ENCODE results near the gene MFSD1. TPM values are rescaled to one million over a fixed set of nuclear protein-coding genes. Genes with fewer than 3 reads are reported as not detected.

Gene MFSD1, protein sequence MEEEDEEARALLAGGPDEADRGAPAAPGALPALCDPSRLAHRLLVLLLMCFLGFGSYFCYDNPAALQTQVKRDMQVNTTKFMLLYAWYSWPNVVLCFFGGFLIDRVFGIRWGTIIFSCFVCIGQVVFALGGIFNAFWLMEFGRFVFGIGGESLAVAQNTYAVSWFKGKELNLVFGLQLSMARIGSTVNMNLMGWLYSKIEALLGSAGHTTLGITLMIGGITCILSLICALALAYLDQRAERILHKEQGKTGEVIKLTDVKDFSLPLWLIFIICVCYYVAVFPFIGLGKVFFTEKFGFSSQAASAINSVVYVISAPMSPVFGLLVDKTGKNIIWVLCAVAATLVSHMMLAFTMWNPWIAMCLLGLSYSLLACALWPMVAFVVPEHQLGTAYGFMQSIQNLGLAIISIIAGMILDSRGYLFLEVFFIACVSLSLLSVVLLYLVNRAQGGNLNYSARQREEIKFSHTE
- total RNA-seq = 10 to 100 TPM; 14.8 to 28.3 TPM

DNA sequence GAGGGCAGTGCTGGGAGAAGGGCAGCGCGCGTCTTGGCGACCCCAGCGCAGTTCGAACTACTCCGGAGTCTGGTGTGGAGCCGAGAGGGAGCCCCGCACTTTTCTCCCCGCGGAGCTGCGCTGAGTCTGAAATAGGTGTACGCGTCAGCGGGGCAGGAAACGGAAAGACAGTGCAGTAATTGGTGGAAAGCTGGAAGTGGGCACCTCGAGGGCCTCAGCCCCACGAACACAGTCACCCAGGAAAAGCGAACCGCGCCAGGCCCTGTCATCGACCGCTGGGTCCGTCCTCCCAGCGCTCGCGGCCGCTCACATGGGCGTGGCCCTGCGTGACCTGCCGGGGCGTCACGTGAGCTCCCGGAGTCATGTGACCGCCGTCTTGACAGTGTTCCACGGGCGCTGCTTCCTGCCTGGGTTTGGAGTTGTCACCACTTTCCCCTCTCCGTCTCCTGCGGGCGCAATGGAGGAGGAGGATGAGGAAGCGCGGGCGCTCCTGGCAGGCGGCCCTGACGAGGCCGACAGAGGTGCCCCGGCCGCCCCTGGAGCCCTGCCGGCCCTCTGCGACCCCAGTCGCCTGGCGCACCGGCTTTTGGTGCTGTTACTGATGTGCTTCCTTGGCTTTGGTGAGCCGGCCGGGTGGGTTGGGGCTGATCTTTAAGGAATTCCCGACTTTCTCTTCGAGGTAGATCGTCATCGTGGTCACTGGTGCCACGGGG lies at the start of gene MFSD1:
Gene MFSD1 (plus strand): TSS at position 359 of the 713 bp plus-strand sequence. CDS start 99 bp downstream, at position 458.
- Mint-ChIP-seq H3K9me3 (no peaks in the 10 kb centered on the region), H3K4me1 (peaks cover 19% of the 10 kb centered on the region), H3K36me3 (ENCODE audit: low read depth) (peaks cover 19% of the 10 kb centered on the region), H3K4me3 (peak within 1 kb of the TSS; percentile 85), H3K27ac (peak within 1 kb of the TSS; percentile 93), H3K27me3 (no peaks in the 10 kb centered on the region)
- peak; percentile 98 for ATAC-seq (replicated peaks)

DNA sequence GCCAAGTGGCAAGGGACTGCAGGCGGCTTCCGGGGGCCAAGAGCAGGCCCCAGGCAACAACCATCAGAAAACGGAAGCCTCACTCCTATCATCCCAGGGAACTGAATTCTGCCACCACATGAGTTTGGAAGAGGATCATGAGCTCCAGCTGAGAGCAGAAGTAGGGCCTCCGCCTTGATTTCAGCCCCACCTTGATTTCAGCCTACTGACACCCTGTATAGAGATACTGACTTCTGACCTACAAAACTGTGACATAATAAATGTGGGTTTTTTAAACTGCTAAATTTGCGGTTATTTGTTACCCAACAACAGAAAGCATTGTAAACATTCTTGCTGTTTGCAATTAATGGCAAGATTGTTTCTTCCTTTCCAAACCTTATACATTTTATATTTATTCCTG lies 48.0 kb upstream of the MFSD1 start:
- Mint-ChIP-seq H3K4me3 (no peak overlapping the region), H3K27me3 (no peaks in the 10 kb centered on the region), H3K9me3 (no peaks in the 10 kb centered on the region), H3K36me3 (ENCODE audit: low read depth) (peaks cover 3% of the 10 kb centered on the region), H3K27ac (no peak overlapping the region), H3K4me1 (no peaks in the 10 kb centered on the region)
- ATAC-seq (replicated peaks) = no peak

DNA sequence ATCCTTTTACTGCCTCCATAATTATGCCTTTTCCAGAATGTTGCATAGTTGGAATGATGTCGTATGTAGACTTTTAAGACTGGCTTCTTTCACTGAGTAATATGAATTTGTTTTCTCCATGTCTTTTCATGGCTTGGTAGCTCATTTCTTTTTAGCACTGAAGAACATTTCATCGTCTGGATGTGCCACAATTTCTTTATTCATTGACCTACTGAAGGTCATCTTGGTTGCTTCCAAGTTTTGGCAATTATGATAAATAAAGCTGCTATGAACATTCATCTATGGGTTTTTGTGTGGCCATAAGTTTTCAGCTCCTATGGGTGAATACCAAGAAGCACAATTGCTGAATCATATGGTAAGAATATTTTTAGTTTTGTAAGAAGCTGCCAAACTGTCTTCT lies 46.4 kb upstream of the MFSD1 start:
- no peaks in the 10 kb centered on the region for H3K9me3 Mint-ChIP-seq
- no peak overlapping the region for H3K27ac Mint-ChIP-seq
- H3K4me1 Mint-ChIP-seq = no peaks in the 10 kb centered on the region
- no peak overlapping the region for H3K4me3 Mint-ChIP-seq
- ATAC-seq (replicated peaks) = no peak
- no peaks in the 10 kb centered on the region for H3K36me3 Mint-ChIP-seq (ENCODE audit: low read depth)
- no peaks in the 10 kb centered on the region for H3K27me3 Mint-ChIP-seq

DNA sequence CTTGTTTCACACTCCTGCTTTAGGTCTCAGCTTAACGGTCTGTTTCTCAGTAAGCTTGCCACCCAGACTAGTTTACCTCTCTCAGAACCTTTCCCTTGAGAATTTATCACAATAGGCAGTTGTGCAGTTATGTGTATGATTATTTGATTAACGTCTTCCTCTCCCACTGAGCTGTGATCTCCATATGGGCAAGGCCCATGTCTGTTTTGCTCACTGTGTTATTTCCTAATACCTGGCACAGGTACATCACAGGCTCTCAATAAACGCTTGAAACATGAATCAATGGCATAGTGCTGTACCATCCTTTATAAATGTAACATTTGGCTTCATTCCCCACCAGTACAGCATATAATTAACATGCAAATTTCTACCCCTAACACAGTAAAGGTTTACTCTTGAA lies 40.5 kb upstream of the MFSD1 start:
- H3K9me3 Mint-ChIP-seq = no peaks in the 10 kb centered on the region

DNA sequence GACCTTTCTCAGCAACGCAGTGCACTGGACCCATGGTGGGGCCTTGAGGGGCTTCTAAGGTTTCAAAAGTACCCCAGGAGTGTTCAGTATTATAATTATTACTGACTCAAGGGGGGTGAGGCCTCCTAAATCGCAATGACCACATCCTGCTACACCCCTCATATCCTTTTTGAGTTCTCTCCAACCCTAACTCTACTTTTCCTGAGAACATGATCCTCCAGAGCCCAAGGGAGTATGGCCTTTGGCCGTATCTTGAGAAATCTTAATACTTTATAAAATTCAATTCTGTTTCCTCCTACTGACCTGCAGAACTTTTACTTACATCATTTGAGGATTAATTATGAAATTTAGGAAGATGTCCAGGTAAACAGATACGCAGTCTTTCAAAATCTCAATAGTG lies 39.2 kb upstream of the MFSD1 start:
- no peaks in the 10 kb centered on the region for H3K9me3 Mint-ChIP-seq
- H3K27ac Mint-ChIP-seq = no peak overlapping the region
- ATAC-seq (replicated peaks) = no peak
- H3K4me3 Mint-ChIP-seq = no peak overlapping the region
- H3K36me3 Mint-ChIP-seq (ENCODE audit: low read depth) = no peaks in the 10 kb centered on the region
- H3K4me1 Mint-ChIP-seq = peaks cover 4% of the 10 kb centered on the region
- no peaks in the 10 kb centered on the region for H3K27me3 Mint-ChIP-seq

More for the DNA sequence above, 40.5 kb upstream of the MFSD1 start:
- Mint-ChIP-seq H3K27me3 (no peaks in the 10 kb centered on the region), H3K4me1 (peaks cover 4% of the 10 kb centered on the region), H3K36me3 (ENCODE audit: low read depth) (no peaks in the 10 kb centered on the region), H3K27ac (no peak overlapping the region), H3K4me3 (no peak overlapping the region)
- ATAC-seq (replicated peaks) = no peak

DNA sequence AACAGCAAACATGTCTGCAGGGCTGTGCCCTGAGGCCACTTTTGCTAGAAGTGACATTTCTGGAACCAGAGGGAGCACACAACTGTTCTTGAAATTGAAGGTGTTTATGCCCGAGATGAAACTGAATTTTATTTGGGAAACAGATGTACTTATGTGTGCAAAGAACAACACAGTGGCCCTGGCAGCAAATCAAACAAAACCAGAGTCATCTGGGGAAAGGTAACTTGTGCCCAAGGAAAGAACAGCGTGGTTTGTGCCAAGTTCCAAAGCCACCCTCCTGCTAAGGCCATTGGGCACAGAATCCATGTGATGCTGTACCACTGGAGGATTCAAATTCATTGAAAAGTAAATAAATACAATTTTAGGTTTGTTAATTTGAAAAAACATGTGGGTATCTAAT lies 38.4 kb upstream of the MFSD1 start:
- no peaks in the 10 kb centered on the region for H3K36me3 Mint-ChIP-seq (ENCODE audit: low read depth)
- no peak overlapping the region for H3K4me3 Mint-ChIP-seq
- H3K4me1 Mint-ChIP-seq = peaks cover 4% of the 10 kb centered on the region
- no peak for ATAC-seq (replicated peaks)
- H3K9me3 Mint-ChIP-seq = no peaks in the 10 kb centered on the region
- no peaks in the 10 kb centered on the region for H3K27me3 Mint-ChIP-seq
- H3K27ac Mint-ChIP-seq = no peak overlapping the region

DNA sequence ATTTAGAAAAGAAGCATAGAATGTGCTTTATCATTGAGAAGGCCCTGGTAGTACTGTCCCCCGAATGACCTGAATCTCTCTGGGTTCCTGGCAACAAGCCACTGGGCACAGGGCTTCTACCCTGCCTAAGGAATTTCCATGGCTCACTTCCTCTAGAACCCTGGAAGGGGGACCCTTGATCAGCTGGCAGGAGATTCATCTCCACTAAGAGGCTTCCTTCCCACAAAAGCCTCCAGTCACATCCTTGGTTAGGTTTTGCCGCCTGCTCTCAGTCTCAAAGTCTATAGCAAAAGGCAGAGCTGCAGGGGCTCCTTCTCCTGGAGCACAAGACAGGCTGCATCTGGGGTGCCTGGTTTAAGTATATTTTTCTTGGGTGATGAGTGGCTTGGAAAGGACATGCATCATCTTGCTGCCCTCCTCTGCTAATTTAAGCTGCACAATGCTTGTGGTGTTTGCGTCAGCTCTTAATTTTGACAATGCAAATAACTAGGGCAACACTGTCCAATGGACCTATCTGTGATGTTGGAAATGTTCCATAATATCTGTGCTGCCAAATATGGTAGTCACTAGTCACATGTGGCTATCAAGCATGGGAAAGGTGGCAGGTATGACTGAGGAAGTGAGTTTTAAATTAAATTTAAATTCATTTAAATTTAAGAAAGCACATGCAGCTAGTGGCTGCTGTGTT lies 36.2 kb upstream of the MFSD1 start:
- ATAC-seq (replicated peaks) = no peak
- H3K4me1 Mint-ChIP-seq = peaks cover 4% of the 10 kb centered on the region
- H3K4me3 Mint-ChIP-seq = no peak overlapping the region
- H3K36me3 Mint-ChIP-seq (ENCODE audit: low read depth) = no peaks in the 10 kb centered on the region
- no peaks in the 10 kb centered on the region for H3K9me3 Mint-ChIP-seq
- no peak overlapping the region for H3K27ac Mint-ChIP-seq
- no peaks in the 10 kb centered on the region for H3K27me3 Mint-ChIP-seq

DNA sequence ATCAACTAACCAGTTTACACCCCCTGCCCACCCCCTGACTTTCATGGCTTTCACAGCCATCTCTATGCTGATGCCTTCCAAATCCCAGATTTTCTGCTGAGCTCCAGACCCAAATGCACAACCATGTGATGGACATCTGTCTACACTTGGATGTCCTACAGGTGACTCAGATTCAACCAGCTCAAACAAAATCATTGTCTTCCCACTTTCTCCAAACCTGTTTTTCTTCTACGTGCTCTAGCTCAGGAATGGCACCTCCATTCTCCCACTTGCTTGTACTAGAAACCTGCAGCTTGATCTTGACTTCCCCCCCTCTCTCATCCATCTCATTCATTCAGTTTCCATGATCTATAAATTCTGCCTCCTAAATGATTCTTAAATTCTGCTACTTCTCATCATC lies 35.5 kb upstream of the MFSD1 start:
- ATAC-seq (replicated peaks) = no peak
- Mint-ChIP-seq H3K4me1 (peaks cover 4% of the 10 kb centered on the region), H3K4me3 (no peak overlapping the region), H3K9me3 (no peaks in the 10 kb centered on the region), H3K36me3 (ENCODE audit: low read depth) (no peaks in the 10 kb centered on the region), H3K27me3 (no peaks in the 10 kb centered on the region), H3K27ac (no peak overlapping the region)

DNA sequence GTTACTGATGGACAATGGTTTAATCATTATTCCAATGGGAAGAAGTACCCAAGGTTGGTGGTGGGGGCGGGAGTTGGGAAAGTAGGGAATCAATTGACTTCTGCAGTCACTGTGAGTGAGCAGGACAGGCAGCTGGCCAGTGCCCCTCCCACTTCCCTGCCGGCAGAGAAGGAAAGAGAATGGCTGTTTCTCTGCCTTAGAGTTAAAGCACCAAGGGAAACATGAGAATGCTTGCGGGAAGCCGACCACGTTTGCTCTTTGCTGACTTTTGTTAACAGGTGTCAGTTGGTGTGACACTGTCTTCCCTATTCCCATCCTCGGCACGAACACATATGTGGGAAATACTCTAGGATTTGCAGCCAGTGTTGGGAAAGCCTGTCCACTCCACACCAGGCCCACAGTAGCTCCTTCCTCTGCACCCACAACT lies 33.5 kb upstream of the MFSD1 start:
- H3K9me3 Mint-ChIP-seq = no peaks in the 10 kb centered on the region
- H3K36me3 Mint-ChIP-seq (ENCODE audit: low read depth) = no peaks in the 10 kb centered on the region
- ATAC-seq (replicated peaks) = no peak
- no peak overlapping the region for H3K4me3 Mint-ChIP-seq
- no peaks in the 10 kb centered on the region for H3K27me3 Mint-ChIP-seq
- no peak overlapping the region for H3K27ac Mint-ChIP-seq
- H3K4me1 Mint-ChIP-seq = peaks cover 4% of the 10 kb centered on the region

DNA sequence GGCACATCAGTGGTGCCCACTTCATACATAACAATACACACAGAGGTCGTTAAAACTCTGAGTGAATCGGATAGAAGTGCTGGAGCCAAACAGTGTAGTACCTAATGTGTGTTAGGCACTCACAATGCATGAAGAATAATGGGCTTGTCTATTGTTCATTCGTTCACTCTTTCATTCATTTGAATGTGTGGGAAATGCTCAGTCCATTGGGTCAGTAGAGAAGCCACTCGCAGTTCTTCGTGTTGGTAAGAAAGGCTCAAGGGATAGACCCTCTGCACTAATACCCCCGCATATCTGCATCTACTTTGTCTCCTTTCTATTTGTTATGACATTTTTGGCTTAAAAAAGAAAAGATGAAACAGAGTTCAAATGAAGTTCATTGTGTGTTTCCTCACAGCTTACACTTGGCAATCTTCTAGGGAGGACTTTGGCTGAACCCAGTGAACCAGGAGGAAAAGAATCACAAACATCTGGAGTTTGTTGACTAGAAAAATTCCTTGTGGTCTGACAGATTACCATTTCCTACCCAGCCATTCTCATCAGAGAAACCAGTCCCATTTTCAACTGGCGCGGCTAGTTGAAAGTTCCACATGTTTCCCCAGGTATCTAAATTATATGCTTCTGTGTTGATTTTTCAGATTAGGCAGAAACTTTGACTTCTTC lies 32.8 kb upstream of the MFSD1 start:
- no peaks in the 10 kb centered on the region for H3K27me3 Mint-ChIP-seq
- H3K9me3 Mint-ChIP-seq = no peaks in the 10 kb centered on the region
- no peaks in the 10 kb centered on the region for H3K36me3 Mint-ChIP-seq (ENCODE audit: low read depth)
- H3K4me1 Mint-ChIP-seq = peaks cover 4% of the 10 kb centered on the region
- ATAC-seq (replicated peaks) = no peak
- H3K4me3 Mint-ChIP-seq = no peak overlapping the region
- H3K27ac Mint-ChIP-seq = no peak overlapping the region

DNA sequence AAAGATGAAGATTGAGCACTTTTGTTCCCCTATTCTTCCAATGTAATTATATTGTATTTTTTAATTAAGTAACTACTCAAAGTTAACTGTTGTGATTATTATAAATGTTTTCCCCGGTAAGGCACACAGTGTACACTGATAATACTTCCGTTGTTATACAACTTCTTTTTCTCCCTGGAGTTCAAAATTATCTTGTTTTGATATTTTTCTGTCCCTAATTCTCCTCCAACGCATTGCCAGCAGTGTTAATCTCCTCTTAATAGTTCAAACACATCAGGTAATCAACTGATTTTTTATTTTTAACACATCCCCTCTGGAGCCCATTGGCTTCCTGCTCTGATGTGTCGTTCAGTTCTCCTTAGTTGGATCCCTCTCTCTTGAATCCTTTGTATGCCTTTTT lies 32.3 kb upstream of the MFSD1 start:
- Mint-ChIP-seq H3K9me3 (no peaks in the 10 kb centered on the region), H3K4me3 (no peak overlapping the region), H3K4me1 (peaks cover 3% of the 10 kb centered on the region), H3K36me3 (ENCODE audit: low read depth) (no peaks in the 10 kb centered on the region), H3K27ac (no peak overlapping the region), H3K27me3 (no peaks in the 10 kb centered on the region)
- no peak for ATAC-seq (replicated peaks)

DNA sequence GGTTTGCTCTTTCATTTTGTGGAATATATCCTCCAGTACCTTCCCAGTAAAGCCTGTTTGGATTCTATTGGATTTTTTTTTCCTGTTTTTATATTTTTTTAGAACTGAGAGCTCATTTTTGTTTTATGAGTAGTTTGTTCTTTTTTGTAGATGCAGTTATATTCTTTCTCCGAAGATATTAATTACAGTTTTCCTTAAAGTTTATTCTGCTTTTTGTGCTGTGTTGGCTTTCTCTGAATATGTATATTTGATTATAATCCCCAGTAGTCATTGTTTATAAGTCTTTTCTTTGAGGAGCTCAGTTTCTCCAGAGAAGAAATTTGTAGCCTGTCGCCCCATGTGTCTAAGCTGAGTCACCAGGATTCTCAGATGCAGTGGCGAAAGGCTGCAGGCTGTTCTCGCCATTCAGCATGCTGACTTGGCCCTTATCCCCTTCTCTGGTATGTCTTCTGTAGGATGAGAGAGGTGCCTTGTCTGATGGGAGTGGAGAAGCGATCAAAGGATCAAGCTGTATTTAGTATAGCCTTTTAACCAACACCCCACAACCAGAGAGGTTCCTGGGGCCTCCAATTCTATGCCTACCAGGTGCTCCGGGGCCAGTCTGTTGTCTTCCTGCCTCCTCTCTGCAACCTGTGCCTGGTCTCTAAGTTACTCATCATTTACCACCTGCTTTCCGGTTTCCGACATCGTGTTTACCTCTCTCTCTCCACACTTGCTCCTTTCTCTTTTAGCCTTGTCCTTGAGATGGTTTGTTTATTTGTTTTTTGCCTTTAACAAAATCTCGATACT lies 31.7 kb upstream of the MFSD1 start:
- Mint-ChIP-seq H3K27me3 (no peaks in the 10 kb centered on the region), H3K4me3 (no peak overlapping the region), H3K4me1 (no peaks in the 10 kb centered on the region), H3K9me3 (no peaks in the 10 kb centered on the region), H3K27ac (no peak overlapping the region), H3K36me3 (ENCODE audit: low read depth) (no peaks in the 10 kb centered on the region)
- ATAC-seq (replicated peaks) = no peak

DNA sequence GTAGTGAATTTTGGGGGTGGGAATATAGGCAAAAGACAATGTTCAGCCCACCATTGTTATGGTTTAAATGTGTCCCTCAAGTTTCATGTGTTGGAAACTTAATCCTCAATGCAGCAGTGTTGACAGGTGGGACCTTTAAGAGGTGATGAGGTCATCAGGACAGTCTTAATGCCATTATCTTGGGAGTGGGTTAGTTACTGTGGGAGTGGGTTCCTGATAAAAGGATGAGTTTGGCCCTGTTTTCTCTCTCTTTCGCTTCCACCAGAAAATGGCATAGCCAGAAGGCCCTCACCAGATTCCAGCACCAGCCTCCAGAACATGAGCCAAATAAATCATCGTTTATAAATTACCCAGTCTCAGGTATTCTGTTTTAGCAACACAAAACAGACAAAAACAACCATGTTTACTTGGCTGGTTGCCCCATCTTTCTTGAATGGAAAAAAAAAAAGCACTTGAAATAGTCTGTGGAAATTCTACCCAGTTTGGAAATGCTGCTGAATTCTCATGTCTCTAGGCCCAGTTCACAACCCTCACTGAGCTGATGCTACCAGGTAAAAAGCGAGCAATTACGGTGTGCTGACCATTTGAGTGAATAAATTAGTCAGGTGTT lies 31.0 kb upstream of the MFSD1 start:
- Mint-ChIP-seq H3K36me3 (ENCODE audit: low read depth) (no peaks in the 10 kb centered on the region), H3K27ac (no peak overlapping the region), H3K4me1 (no peaks in the 10 kb centered on the region), H3K9me3 (no peaks in the 10 kb centered on the region), H3K4me3 (no peak overlapping the region), H3K27me3 (no peaks in the 10 kb centered on the region)
- ATAC-seq (replicated peaks) = no peak

Measured in activated T-helper 17 cell treated with anti-CD3 and anti-CD28 coated beads, Interleukin-2, amount 50 U/mL, for 72 hours (primary cell).